GM23338 (cell line): ENCODE data around the gene ABCA1. TPM values are rescaled to one million over a fixed set of nuclear protein-coding genes. Genes with fewer than 3 reads are reported as not detected.

ENCODE experiments used
- ATAC-seq: fragments of 200-7000 bp; cut with Tn5 transposase; 3 replicates; pipeline ENCODE4 v1.9.1; 2020
- DNase-seq: peaks from one replicate; pipeline ENCODE4 v3.0.0-alpha.2; 2015; ENCODE audit warnings: low spot score
- H2AFZ ChIP-seq: fragments of 200-600 bp; sonication (generic); 2 replicates; pipeline ENCODE4 v1.8.0; 2016; ENCODE audit warnings: antibody characterized with exemption, mild to moderate bottlenecking, moderate library complexity
- H3F3A ChIP-seq: fragments of 200-600 bp; sonication (generic); replicated peaks from 2 replicates; pipeline ENCODE4 v1.8.0; 2017; ENCODE audit warnings: antibody characterized with exemption, mixed run types, low read depth
- H3K27ac ChIP-seq: fragments of 200-600 bp; sonication (generic); 2 replicates; pipeline ENCODE4 v1.6.1; 2016; ENCODE audit warnings: low read depth
- H3K27me3 ChIP-seq: fragments of 200-600 bp; sonication (generic); 2 replicates; pipeline ENCODE4 v1.8.0; 2016; ENCODE audit warnings: mild to moderate bottlenecking, mixed run types, moderate library complexity; ENCODE audit not compliant: insufficient read depth
- H3K36me3 ChIP-seq: fragments of 200-600 bp; sonication (generic); 2 replicates; pipeline ENCODE4 v1.8.0; 2016; ENCODE audit warnings: mild to moderate bottlenecking; ENCODE audit not compliant: insufficient read depth
- H3K4me1 ChIP-seq: fragments of 200-600 bp; sonication (generic); 2 replicates; pipeline ENCODE4 v1.8.0; 2016; ENCODE audit warnings: mild to moderate bottlenecking, moderate library complexity; ENCODE audit not compliant: insufficient read depth
- H3K4me2 ChIP-seq: fragments of 200-600 bp; sonication (generic); 2 replicates; pipeline ENCODE4 v1.7.1; 2017; ENCODE audit warnings: mixed run types
- H3K4me3 ChIP-seq: fragments of 200-600 bp; sonication (generic); 2 replicates; pipeline ENCODE4 v1.6.1; 2016; ENCODE audit warnings: mixed run types
- H3K79me2 ChIP-seq: fragments of 200-600 bp; sonication (generic); replicated peaks from 2 replicates; pipeline ENCODE4 v1.8.0; 2017; ENCODE audit warnings: mild to moderate bottlenecking; ENCODE audit not compliant: insufficient read depth
- H3K9me2 ChIP-seq: fragments of 200-600 bp; sonication (generic); 2 replicates; pipeline ENCODE4 v1.8.0; 2017; ENCODE audit not compliant: insufficient read depth
- H4K20me1 ChIP-seq: fragments of 200-600 bp; sonication (generic); replicated peaks from 2 replicates; pipeline ENCODE4 v1.8.0; 2017; ENCODE audit warnings: mild to moderate bottlenecking; ENCODE audit not compliant: insufficient read depth
- H3K27ac Mint-ChIP-seq: 2 replicates; pipeline ENCODE4 v1.8.0; 2020; ENCODE audit warnings: inconsistent platforms, mild to moderate bottlenecking, moderate library complexity, mixed read lengths
- H3K27me3 Mint-ChIP-seq: 3 replicates; pipeline ENCODE4 v1.8.0; 2022; ENCODE audit warnings: low read depth, mild to moderate bottlenecking, moderate library complexity, mixed read lengths, inconsistent platforms; ENCODE audit not compliant: insufficient read depth, poor library complexity
- H3K36me3 Mint-ChIP-seq: 3 replicates; pipeline ENCODE4 v1.8.0; 2021; ENCODE audit warnings: low read depth, mild to moderate bottlenecking, inconsistent platforms, moderate library complexity, mixed read lengths
- H3K4me1 Mint-ChIP-seq: 3 replicates; pipeline ENCODE4 v1.8.0; 2020; ENCODE audit warnings: mild to moderate bottlenecking, inconsistent platforms, mixed read lengths
- H3K4me3 Mint-ChIP-seq: 3 replicates; pipeline ENCODE4 v1.8.0; 2021; ENCODE audit warnings: moderate library complexity, mild to moderate bottlenecking, inconsistent platforms, mixed read lengths
- H3K9me3 Mint-ChIP-seq: 3 replicates; pipeline ENCODE4 v1.8.0; 2020; ENCODE audit warnings: moderate library complexity, mild to moderate bottlenecking, inconsistent platforms, mixed read lengths
- CREB1 ChIP-seq: fragments of 250-450 bp; sonication (Bioruptor Pico); IDR thresholded peaks from 2 replicates; pipeline ENCODE4 v1.5.0; 2020; ENCODE audit warnings: low read depth, mild to moderate bottlenecking, moderate library complexity
- ETS1 ChIP-seq: IDR thresholded peaks from 2 replicates; pipeline ENCODE4 v1.6.1; 2016; ENCODE audit warnings: antibody characterized with exemption
- EZH2 ChIP-seq: fragments of 200-600 bp; sonication (generic); IDR thresholded peaks from one replicate; pipeline ENCODE4 v1.8.0; 2017; ENCODE audit warnings: antibody characterized with exemption, mild to moderate bottlenecking, low read depth; ENCODE audit not compliant: unreplicated experiment
- EZH2phosphoT487 ChIP-seq: fragments of 200-600 bp; sonication (generic); IDR thresholded peaks from one replicate; pipeline ENCODE4 v1.8.1; 2018; ENCODE audit warnings: antibody characterized with exemption; ENCODE audit not compliant: unreplicated experiment
- JUNB ChIP-seq: IDR thresholded peaks from one replicate; pipeline ENCODE4 v1.6.1; 2016; ENCODE audit warnings: antibody characterized with exemption; ENCODE audit not compliant: unreplicated experiment
- NANOG ChIP-seq: IDR thresholded peaks from 2 replicates; pipeline ENCODE4 v1.6.1; 2016; ENCODE audit warnings: antibody characterized with exemption, borderline replicate concordance
- POLR2AphosphoS5 ChIP-seq: IDR thresholded peaks from 2 replicates; pipeline ENCODE4 v1.6.1; 2016; ENCODE audit warnings: antibody characterized with exemption, low read depth
- STAT1 ChIP-seq: IDR thresholded peaks from one replicate; pipeline ENCODE4 v1.6.1; 2016; ENCODE audit warnings: antibody characterized with exemption; ENCODE audit not compliant: unreplicated experiment
- ZNF114 ChIP-seq: fragments of 250-450 bp; sonication (Bioruptor Pico); IDR thresholded peaks from 2 replicates; pipeline ENCODE4 v1.5.0; 2020; ENCODE audit warnings: mild to moderate bottlenecking, moderate library complexity
- ZNF331 ChIP-seq: fragments of 250-450 bp; sonication (Bioruptor Pico); IDR thresholded peaks from 2 replicates; pipeline ENCODE4 v1.5.0; 2020; ENCODE audit warnings: low read depth, mild to moderate bottlenecking, moderate library complexity
- polyA plus RNA-seq: library from polyadenylated mRNA; unstranded; fragments of >200 nt; fragmentation: Nextera tagmentation; extraction: Ambion mirVana; gene quantifications from 2 replicates; pipeline ENCODE4 v1.2.1, GENCODE V29; 2016
- total RNA-seq: library from RNA; depleted of rRNA; stranded (reverse); fragments of >200 nt; shearing (Covaris generic); gene quantifications from 2 replicates; pipeline ENCODE4 v1.2.3, GENCODE V29; 2014
- TF ChIP-seq, protein P1 (sequence below): IDR thresholded peaks from one replicate; pipeline ENCODE4 v1.6.1; 2018; ENCODE audit warnings: antibody characterized with exemption; ENCODE audit not compliant: unreplicated experiment
- TF ChIP-seq, protein P2 (sequence below), 2 experiments: fragments of 200-600 bp in 1 of 2; sonication (generic) in 1 of 2; conservative IDR thresholded peaks; 2 replicates each; pipeline versions ENCODE4 v1.5.1 to v1.6.1; 2016 to 2017; ENCODE audit warnings: antibody characterized with exemption in 2 of 2, low read depth in 2 of 2, mild to moderate bottlenecking in 2 of 2, moderate library complexity in 1 of 2

The ABCA1 gene
- total and polyA plus RNA-seq, 2 experiments from 2014 or later: 1.4 to 2.8 TPM

DNA sequence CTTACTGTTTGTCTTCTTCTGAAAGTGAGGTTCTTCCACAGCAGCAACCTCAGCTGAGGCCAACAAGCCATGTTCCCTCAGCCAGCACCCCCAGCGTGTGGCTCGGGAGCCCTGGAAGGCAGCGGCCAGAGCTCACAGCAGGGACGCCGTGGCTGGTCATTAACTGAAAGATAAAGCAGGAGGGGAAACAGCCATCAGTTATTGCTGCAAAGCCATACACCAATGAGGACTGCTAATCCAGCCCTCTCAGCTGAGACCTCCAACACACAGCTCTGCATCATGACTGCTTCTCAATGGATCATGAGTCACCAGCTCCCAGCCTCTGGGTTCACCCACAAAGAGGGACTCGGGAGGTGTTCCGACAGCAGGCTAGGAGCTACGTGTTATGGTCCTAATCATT lies 24.3 kb downstream of the ABCA1 start (continued):
- TF ChIP-seq, protein P1, sequence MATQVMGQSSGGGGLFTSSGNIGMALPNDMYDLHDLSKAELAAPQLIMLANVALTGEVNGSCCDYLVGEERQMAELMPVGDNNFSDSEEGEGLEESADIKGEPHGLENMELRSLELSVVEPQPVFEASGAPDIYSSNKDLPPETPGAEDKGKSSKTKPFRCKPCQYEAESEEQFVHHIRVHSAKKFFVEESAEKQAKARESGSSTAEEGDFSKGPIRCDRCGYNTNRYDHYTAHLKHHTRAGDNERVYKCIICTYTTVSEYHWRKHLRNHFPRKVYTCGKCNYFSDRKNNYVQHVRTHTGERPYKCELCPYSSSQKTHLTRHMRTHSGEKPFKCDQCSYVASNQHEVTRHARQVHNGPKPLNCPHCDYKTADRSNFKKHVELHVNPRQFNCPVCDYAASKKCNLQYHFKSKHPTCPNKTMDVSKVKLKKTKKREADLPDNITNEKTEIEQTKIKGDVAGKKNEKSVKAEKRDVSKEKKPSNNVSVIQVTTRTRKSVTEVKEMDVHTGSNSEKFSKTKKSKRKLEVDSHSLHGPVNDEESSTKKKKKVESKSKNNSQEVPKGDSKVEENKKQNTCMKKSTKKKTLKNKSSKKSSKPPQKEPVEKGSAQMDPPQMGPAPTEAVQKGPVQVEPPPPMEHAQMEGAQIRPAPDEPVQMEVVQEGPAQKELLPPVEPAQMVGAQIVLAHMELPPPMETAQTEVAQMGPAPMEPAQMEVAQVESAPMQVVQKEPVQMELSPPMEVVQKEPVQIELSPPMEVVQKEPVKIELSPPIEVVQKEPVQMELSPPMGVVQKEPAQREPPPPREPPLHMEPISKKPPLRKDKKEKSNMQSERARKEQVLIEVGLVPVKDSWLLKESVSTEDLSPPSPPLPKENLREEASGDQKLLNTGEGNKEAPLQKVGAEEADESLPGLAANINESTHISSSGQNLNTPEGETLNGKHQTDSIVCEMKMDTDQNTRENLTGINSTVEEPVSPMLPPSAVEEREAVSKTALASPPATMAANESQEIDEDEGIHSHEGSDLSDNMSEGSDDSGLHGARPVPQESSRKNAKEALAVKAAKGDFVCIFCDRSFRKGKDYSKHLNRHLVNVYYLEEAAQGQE: no peak

DNA sequence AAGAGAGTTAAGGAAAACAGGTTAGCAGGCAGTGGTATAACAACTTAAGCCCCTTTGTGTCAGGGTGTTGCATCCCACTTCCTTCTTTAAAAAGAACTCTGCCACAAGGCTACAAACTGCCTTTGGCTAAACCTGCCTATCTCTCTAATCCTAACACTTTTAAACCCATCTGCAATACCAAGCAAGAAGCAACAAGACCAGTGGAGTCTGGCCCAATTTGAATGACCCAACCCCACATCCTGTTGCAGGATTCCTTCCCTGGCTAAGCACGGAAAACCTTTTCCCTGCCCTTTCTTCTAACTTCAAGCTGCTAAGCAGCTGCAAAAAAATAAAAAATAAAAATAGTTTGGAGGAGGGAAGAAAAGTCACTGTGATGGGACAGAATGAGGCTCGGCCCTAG lies 27.1 kb downstream of the ABCA1 start:
- Histone ChIP-seq H3F3A (no peaks in the 10 kb centered on the region), H3K27ac (peak overlapping the region; percentile 43; the same call in 1 of the 2 replicates), H4K20me1 (no peaks in the 10 kb centered on the region), H2AFZ (peak overlapping the region; percentile 65), H3K4me3 (no peak overlapping the region), H3K79me2 (no peaks in the 10 kb centered on the region), H3K4me2 (no peak overlapping the region), H3K9me2 (no peaks in the 10 kb centered on the region), H3K27me3 (no peaks in the 10 kb centered on the region), H3K4me1 (peaks cover 12% of the 10 kb centered on the region), H3K36me3 (no peaks in the 10 kb centered on the region)
- ATAC-seq: no peak
- Mint-ChIP-seq H3K9me3 (no peaks in the 10 kb centered on the region), H3K4me3 (no peak overlapping the region), H3K27me3 (peaks cover 3% of the 10 kb centered on the region), H3K36me3 (0 out of 3 replicates have a peak, but pooled peaks cover 3% of the 10 kb centered on the region), H3K27ac (no peak overlapping the region), H3K4me1 (peaks cover 29% of the 10 kb centered on the region)
- TF ChIP-seq ETS1 (no peak), CREB1 (CRISPR knock-in tag) (no peak), EZH2 (no peak), ZNF114 (CRISPR knock-in tag) (no peak), ZNF331 (CRISPR knock-in tag) (no peak), STAT1 (no peak), JUNB (no peak), POLR2AphosphoS5 (no peak), NANOG (no peak), EZH2phosphoT487 (no peak)
- TF ChIP-seq, protein P2, sequence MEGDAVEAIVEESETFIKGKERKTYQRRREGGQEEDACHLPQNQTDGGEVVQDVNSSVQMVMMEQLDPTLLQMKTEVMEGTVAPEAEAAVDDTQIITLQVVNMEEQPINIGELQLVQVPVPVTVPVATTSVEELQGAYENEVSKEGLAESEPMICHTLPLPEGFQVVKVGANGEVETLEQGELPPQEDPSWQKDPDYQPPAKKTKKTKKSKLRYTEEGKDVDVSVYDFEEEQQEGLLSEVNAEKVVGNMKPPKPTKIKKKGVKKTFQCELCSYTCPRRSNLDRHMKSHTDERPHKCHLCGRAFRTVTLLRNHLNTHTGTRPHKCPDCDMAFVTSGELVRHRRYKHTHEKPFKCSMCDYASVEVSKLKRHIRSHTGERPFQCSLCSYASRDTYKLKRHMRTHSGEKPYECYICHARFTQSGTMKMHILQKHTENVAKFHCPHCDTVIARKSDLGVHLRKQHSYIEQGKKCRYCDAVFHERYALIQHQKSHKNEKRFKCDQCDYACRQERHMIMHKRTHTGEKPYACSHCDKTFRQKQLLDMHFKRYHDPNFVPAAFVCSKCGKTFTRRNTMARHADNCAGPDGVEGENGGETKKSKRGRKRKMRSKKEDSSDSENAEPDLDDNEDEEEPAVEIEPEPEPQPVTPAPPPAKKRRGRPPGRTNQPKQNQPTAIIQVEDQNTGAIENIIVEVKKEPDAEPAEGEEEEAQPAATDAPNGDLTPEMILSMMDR (conservative IDR thresholded peaks at IDR 0.05; ENCODE audit: low read depth in 2 of 2): no peak
- TF ChIP-seq, protein P1: no peak
- no peak for DNase-seq
